ENCODE results near the gene ADPGK.

The ADPGK gene

DNA sequence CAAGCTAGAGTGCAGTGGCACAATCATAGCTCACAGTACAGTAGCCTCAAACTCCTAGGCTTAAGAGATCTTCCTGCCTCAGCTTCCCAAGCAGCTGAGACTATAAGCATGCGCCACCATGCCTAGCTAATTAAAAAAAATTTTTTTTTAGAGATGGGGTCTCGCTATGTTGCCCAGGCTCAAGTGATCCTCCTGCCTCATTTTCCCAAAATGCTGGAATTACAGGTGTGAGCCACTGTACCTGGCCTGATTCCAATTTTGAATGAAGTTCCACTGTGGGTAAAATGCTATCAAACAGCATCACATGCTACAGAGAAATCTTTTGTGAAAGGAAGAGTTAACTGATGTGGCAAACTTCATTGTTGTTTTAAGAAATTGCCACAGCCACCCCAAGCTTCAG, 17.5 kb downstream of the ADPGK start:
- Mint-ChIP-seq H3K4me1 (peaks cover 12% of the 10 kb centered on the region), H3K9me3 (peaks cover 5% of the 10 kb centered on the region), H3K27ac (ENCODE audit: low read depth) (no peak overlapping the region), H3K36me3 (ENCODE audit: insufficient read depth) (peaks cover 55% of the 10 kb centered on the region), H3K4me3 (no peak overlapping the region), H3K27me3 (no peaks in the 10 kb centered on the region)
- ATAC-seq (replicated peaks; ENCODE audit: extremely low read depth, poor library complexity, severe bottlenecking): no peak
- no peak for DNase-seq (ENCODE audit: low spot score in 2 of 2)

DNA sequence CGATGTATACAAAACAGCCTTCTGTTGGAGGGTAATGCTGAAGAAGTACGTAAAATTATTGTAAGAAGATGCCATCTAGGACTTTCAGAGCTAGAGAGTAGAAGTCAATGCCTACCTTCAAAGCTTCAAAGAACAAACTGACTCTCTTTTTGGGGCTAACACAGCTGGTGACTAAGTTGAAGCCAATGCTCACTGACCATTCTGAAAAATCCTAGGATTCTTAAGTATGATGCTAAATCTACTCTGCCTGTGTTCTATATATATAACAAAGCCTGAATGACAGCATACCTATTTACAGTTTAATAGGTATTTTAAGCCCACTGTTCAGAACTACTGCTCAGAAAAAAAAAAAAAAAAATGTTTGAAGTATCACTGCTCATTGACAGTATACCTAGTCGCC, 18.9 kb downstream of the ADPGK start:
- ATAC-seq (replicated peaks; ENCODE audit: extremely low read depth, poor library complexity, severe bottlenecking) (no peak), DNase-seq (ENCODE audit: low spot score in 2 of 2) (no peak)
- Mint-ChIP-seq H3K4me1 (peaks cover 8% of the 10 kb centered on the region), H3K36me3 (ENCODE audit: insufficient read depth) (peaks cover 60% of the 10 kb centered on the region), H3K9me3 (peaks cover 5% of the 10 kb centered on the region), H3K27ac (ENCODE audit: low read depth) (no peak overlapping the region), H3K4me3 (no peak overlapping the region), H3K27me3 (no peaks in the 10 kb centered on the region)

DNA sequence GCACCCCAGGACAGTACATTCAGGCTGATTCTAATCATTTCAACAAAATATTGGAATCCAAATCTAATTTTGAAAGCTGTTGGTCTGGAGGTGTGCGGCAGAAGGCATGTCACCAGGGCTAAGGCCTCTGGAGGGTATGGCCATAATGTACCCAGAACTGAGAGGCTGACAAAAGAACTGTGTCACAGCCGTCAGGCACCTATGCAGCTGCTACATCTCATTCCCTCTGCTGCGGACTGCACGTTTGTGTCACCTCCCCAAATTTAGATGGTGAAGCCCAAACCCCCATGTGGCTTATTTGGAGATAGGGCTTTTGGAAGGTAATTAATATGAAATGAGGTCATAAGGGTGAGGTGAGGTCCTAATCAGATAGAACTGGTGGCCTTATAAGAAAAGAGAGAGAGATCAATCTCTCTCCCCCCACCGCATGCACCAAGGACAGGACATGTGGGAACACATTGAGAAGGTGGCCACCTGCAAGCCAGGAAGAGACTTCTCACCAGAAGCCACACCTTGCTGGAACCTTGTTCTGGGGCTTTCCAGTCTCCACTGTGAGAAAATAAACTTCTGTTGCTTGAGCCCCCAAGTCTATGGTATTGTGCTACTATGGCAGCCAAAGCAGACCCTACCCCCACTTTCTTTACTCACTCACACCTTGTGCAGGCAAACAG, 22.8 kb downstream of the ADPGK start:
- Mint-ChIP-seq H3K9me3 (no peaks in the 10 kb centered on the region), H3K36me3 (ENCODE audit: insufficient read depth) (peaks cover 55% of the 10 kb centered on the region), H3K4me3 (no peak overlapping the region), H3K27me3 (no peaks in the 10 kb centered on the region), H3K4me1 (peaks cover 16% of the 10 kb centered on the region), H3K27ac (ENCODE audit: low read depth) (no peak overlapping the region)
- DNase-seq (ENCODE audit: low spot score in 2 of 2) (no peak), ATAC-seq (replicated peaks; ENCODE audit: extremely low read depth, poor library complexity, severe bottlenecking) (no peak)

DNA sequence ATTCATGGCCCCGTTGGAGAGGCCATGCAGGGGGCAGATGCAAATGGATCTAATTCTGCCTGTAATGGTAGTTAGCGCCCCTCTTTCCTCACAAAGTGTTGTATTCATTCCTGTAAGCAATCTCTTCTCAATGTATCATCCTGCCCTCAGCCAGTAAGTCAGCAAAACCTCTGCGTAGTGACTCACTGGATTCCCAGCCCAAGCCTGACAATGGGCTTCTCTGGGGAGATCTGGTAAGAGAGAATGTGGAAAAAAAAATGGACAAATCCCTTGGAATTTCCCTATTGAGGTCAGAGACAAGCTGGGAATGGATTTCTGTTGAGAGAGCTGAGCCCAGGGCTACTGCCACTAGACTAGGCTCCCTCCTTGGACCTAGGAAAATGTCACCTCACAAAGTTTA, 25.4 kb downstream of the ADPGK start:
- Mint-ChIP-seq H3K4me3 (no peak overlapping the region), H3K36me3 (ENCODE audit: insufficient read depth) (peaks cover 62% of the 10 kb centered on the region), H3K4me1 (peaks cover 8% of the 10 kb centered on the region), H3K9me3 (no peaks in the 10 kb centered on the region), H3K27ac (ENCODE audit: low read depth) (peak overlapping the region; percentile 25), H3K27me3 (no peaks in the 10 kb centered on the region)
- ATAC-seq (replicated peaks; ENCODE audit: extremely low read depth, poor library complexity, severe bottlenecking) (no peak), DNase-seq (ENCODE audit: low spot score in 2 of 2) (no peak)

DNA sequence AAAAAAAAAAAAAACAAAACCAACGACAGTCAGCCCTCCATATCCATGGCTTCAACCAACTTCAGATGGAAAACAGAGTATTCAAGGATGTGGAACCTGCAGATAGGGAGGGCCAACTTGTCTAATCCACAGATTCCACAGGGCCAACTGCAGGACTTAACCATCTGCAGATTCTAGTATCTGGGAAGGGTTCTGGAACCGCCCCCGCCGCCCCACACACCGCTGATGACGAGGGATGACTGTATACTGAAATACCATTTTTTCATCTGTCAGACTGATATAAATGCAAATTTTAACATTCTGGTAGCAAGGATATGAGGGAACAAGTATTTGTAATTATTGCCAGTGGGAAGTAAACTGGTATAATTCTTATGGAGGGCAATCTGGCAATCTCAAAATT, 29.5 kb downstream of the ADPGK start:
- H3K4me3 Mint-ChIP-seq: no peak overlapping the region
- no peak overlapping the region for H3K27ac Mint-ChIP-seq (ENCODE audit: low read depth)
- DNase-seq (ENCODE audit: low spot score in 2 of 2): no peak
- ATAC-seq (replicated peaks; ENCODE audit: extremely low read depth, poor library complexity, severe bottlenecking): no peak
- no peaks in the 10 kb centered on the region for H3K27me3 Mint-ChIP-seq
- peaks cover 13% of the 10 kb centered on the region for H3K4me1 Mint-ChIP-seq
- no peaks in the 10 kb centered on the region for H3K9me3 Mint-ChIP-seq
- H3K36me3 Mint-ChIP-seq (ENCODE audit: insufficient read depth): peaks cover 50% of the 10 kb centered on the region

DNA sequence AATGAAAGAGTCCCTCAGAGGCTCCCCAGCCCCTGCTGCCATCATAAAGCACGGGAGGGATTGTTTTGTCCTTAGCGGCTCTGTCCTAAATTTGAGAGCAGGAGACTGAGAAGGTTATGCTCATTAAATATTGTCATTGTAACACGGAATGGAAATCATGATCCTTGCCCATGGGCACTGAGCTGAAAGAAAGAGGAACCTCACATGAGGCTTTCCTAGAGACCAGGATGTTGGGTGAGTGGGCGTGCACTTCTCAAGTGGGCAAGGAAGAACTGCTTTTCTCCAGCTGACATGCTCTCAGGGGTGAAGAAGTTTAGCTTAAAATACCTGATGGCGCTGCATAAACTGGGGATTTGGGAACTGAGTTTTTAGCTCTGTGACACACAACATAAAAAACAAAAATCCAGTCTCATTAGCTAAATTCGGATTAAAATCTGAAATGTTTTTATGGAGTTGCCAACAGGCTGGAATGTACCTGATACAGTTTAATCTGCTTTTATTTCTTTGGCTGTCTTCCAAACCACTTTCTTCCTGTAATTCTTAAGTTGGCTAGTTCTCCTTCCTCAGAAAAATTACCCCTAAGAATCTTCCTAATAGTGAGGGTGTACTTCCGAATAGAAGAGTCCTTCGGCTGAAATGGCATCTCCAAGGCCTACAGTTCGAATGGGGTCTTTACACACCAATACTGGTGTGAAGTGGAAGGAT, 31.7 kb downstream of the ADPGK start:
- DNase-seq (ENCODE audit: low spot score in 2 of 2) (no peak), ATAC-seq (replicated peaks; ENCODE audit: extremely low read depth, poor library complexity, severe bottlenecking) (no peak)
- Mint-ChIP-seq H3K9me3 (no peaks in the 10 kb centered on the region), H3K4me1 (peaks cover 6% of the 10 kb centered on the region), H3K27me3 (no peaks in the 10 kb centered on the region), H3K4me3 (no peak overlapping the region), H3K36me3 (ENCODE audit: insufficient read depth) (peaks cover 44% of the 10 kb centered on the region), H3K27ac (ENCODE audit: low read depth) (peak overlapping the region; percentile 76)

DNA sequence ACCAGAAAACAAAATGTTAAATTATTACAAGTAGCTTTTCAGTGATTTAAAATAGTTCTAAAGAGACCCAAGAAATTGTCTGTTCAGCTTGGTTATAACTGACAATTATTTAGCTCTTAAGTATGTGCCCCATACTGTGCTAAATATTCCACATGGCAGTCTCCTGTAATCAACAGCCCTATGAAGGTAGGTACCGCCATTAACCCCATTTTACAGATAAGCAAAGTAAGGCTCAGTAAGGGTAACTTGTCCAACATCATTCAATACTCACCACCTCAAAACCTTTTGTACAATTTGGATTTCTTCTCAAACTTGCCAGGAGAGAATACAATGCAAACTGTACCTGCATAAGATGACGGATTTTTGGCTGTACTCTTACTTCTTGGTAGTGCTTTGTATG, 33.9 kb downstream of the ADPGK start:
- DNase-seq (ENCODE audit: low spot score in 2 of 2) (no peak), ATAC-seq (replicated peaks; ENCODE audit: extremely low read depth, poor library complexity, severe bottlenecking) (no peak)
- Mint-ChIP-seq H3K4me1 (peaks cover 6% of the 10 kb centered on the region), H3K4me3 (no peak overlapping the region), H3K36me3 (ENCODE audit: insufficient read depth) (peaks cover 33% of the 10 kb centered on the region), H3K27me3 (no peaks in the 10 kb centered on the region), H3K9me3 (no peaks in the 10 kb centered on the region), H3K27ac (ENCODE audit: low read depth) (peak overlapping the region; percentile 65)

DNA sequence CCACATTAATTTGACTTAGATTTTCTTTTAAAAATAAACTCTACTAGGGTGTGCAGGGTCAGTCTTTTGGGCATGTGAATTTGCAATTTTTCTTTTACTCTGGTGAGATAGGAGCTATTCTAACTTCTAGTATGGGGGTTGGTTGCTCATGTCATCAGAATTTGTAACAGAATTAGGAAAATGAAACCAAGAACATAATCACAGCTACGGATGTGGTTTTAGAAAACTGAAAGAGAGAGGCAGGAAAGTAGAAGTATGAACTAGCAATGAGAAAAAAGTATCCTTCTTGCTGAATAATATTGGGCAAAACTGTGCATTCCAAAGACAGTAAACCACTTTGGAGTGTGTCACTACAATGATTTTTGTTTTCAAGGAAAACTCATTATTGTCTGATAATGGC, 43.3 kb downstream of the ADPGK start:
- H3K27me3 Mint-ChIP-seq: no peaks in the 10 kb centered on the region
- DNase-seq (ENCODE audit: low spot score in 2 of 2): no peak
- peak; percentile 82 for ATAC-seq (replicated peaks; ENCODE audit: extremely low read depth, poor library complexity, severe bottlenecking)
- peak overlapping the region; percentile 94 for H3K27ac Mint-ChIP-seq (ENCODE audit: low read depth)
- H3K4me1 Mint-ChIP-seq: peaks cover 34% of the 10 kb centered on the region
- H3K36me3 Mint-ChIP-seq (ENCODE audit: insufficient read depth): peaks cover 18% of the 10 kb centered on the region
- H3K4me3 Mint-ChIP-seq: peak overlapping the region; percentile 42
- H3K9me3 Mint-ChIP-seq: no peaks in the 10 kb centered on the region

DNA sequence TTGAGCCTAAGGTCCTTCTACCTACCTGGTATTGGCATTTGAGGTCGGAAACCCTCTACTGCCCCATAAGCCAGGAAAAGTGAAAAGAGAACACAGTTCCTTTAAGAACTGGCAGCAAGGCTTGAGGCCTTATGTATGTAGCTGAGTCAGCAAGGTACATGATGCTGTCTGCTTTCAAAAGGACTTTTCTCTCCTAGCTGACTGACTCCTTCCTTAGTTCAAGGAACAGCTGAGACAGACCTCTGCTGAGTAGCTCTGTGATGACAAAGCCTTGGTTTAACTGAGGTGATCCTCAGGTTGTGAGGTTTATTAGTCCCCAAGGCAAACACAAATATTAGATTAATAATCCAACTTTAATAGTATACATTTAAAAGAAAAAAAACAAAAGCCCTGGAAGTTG, 45.8 kb downstream of the ADPGK start:
- ATAC-seq (replicated peaks; ENCODE audit: extremely low read depth, poor library complexity, severe bottlenecking) (no peak), DNase-seq (ENCODE audit: low spot score in 2 of 2) (no peak)
- Mint-ChIP-seq H3K9me3 (no peaks in the 10 kb centered on the region), H3K4me3 (no peak overlapping the region), H3K27me3 (no peaks in the 10 kb centered on the region), H3K36me3 (ENCODE audit: insufficient read depth) (peaks cover 18% of the 10 kb centered on the region), H3K4me1 (peaks cover 48% of the 10 kb centered on the region), H3K27ac (ENCODE audit: low read depth) (peak overlapping the region; percentile 94)

DNA sequence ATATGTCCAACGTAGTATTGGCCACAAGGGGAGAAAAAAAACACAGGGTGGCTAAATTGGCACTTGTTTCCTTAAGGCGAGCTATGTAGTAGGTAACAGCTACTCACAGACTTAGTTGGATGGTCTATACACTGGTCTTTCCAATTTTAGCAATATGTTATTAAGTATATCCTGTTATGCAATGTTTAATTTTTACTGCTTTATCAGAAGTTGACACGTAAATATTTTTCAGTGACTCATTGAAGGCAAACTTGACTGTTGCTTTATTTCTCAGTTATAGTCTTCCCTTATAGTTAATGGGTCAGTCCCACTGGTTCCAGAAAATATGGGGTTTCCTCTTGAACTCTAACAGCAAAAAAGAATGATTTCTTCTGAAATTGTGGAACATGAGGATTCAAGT, 46.5 kb downstream of the ADPGK start:
- Mint-ChIP-seq H3K4me3 (no peak overlapping the region), H3K27me3 (no peaks in the 10 kb centered on the region), H3K36me3 (ENCODE audit: insufficient read depth) (peaks cover 18% of the 10 kb centered on the region), H3K27ac (ENCODE audit: low read depth) (peak overlapping the region; percentile 52), H3K4me1 (peaks cover 48% of the 10 kb centered on the region), H3K9me3 (no peaks in the 10 kb centered on the region)
- ATAC-seq (replicated peaks; ENCODE audit: extremely low read depth, poor library complexity, severe bottlenecking) (no peak), DNase-seq (ENCODE audit: low spot score in 2 of 2) (no peak)

DNA sequence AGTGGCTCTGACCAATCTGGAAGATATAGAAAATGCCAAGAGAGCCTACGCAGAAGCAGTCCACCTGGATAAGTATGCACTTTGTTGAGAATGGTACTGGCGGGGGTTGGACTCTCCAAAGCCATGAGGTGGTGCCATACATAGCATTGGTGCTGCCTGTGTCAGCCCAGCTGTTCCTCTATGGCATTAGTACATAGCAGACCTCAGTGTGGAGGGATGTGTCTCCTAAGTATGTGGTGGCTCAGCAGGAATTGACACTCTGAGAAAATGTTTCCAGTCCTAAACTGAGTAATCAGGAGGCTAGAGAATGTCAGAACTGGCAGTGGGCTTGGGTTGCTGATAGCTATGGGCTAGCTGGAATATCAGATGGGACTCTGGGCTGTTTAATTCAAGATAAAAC, 48.4 kb downstream of the ADPGK start:
- Mint-ChIP-seq H3K27me3 (no peaks in the 10 kb centered on the region), H3K36me3 (ENCODE audit: insufficient read depth) (peaks cover 22% of the 10 kb centered on the region), H3K9me3 (no peaks in the 10 kb centered on the region), H3K4me3 (no peak overlapping the region), H3K4me1 (peaks cover 29% of the 10 kb centered on the region), H3K27ac (ENCODE audit: low read depth) (no peak overlapping the region)
- ATAC-seq (replicated peaks; ENCODE audit: extremely low read depth, poor library complexity, severe bottlenecking) (no peak), DNase-seq (ENCODE audit: low spot score in 2 of 2) (no peak)

DNA sequence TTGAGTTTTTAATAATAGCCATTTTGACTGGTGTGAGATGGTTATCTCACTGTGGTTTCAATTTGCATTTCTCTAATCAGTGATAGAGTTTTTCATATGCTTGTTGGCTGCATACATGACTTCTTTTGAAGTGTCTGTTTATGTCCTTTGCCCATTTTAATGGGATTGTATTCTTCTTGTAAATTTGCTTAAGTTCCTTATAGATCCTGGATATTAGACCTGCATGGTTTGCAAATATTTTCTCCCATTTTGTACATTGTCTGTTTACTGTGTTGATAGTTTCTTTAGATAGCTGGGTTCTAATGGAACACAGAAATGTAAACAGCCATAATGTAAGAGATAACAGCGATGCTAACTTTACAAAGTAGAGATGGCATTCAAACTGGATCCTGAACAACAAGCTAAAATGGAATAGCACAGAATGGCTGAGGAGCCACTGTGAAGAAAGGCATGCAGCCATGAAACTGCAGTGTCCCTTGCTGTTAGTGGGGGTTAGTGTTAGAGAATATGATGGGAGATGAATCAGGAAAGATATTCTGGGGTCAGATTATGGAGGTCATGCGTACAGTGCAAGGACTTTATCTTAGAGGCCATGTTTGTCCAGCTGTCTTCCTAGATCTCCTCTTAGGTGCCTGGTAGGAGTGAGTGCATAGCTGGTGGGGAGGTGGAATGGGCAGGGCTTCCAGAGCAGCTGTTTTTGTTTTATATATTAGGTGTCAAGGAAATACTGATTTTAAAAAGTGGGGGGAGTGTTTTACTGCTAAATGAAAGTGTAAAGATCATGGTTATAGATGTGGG, 49.4 kb downstream of the ADPGK start:
- DNase-seq (ENCODE audit: low spot score in 2 of 2): no peak
- H3K4me3 Mint-ChIP-seq: no peak overlapping the region
- ATAC-seq (replicated peaks; ENCODE audit: extremely low read depth, poor library complexity, severe bottlenecking): no peak
- H3K36me3 Mint-ChIP-seq (ENCODE audit: insufficient read depth): peaks cover 19% of the 10 kb centered on the region
- peak overlapping the region; percentile 64 for H3K27ac Mint-ChIP-seq (ENCODE audit: low read depth)
- H3K9me3 Mint-ChIP-seq: no peaks in the 10 kb centered on the region
- H3K4me1 Mint-ChIP-seq: peaks cover 20% of the 10 kb centered on the region
- H3K27me3 Mint-ChIP-seq: no peaks in the 10 kb centered on the region

DNA sequence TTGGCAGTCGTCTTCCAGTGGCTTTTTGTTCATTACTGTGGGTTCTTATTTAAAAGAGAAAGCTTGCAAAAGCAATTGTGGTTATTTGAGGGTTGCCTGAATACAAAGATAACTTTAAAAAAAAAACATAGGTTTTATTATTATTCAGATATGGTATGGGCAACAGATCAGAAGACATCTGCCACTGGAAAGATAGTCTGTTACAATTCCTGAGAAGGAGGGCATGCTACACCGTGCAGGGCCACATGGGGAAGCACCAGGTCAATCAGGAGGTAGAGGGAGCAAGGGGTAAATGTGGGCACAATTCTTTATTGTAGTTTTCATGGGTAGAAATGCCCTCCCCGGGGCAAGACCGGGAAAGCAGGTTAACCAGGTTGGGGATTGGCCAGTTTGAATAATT, 51.0 kb downstream of the ADPGK start:
- no peak overlapping the region for H3K27ac Mint-ChIP-seq (ENCODE audit: low read depth)
- H3K9me3 Mint-ChIP-seq: no peaks in the 10 kb centered on the region
- peaks cover 19% of the 10 kb centered on the region for H3K36me3 Mint-ChIP-seq (ENCODE audit: insufficient read depth)
- peaks cover 13% of the 10 kb centered on the region for H3K4me1 Mint-ChIP-seq
- DNase-seq (ENCODE audit: low spot score in 2 of 2) (no peak), ATAC-seq (replicated peaks; ENCODE audit: extremely low read depth, poor library complexity, severe bottlenecking) (no peak)
- no peaks in the 10 kb centered on the region for H3K27me3 Mint-ChIP-seq
- H3K4me3 Mint-ChIP-seq: no peak overlapping the region

All from central memory CD8-positive, alpha-beta T cell (primary cell).